Activated CD4-positive, CD25-positive, alpha-beta regulatory T cell treated with anti-CD3 and anti-CD28 coated beads, Interleukin-2, amount 50 U/mL, for 24 hours (primary cell): Measurements from ENCODE around the gene WNT5A.

Experiments used
- ATAC-seq, 2 donors: fragments of 150-1000 bp; cut with Tn5 transposase; one replicate each; pipeline ENCODE4 v1.10.0; 2021; ENCODE audit warnings: mild to moderate bottlenecking in 1 of 2, moderate library complexity in 1 of 2

WNT5A gene

DNA sequence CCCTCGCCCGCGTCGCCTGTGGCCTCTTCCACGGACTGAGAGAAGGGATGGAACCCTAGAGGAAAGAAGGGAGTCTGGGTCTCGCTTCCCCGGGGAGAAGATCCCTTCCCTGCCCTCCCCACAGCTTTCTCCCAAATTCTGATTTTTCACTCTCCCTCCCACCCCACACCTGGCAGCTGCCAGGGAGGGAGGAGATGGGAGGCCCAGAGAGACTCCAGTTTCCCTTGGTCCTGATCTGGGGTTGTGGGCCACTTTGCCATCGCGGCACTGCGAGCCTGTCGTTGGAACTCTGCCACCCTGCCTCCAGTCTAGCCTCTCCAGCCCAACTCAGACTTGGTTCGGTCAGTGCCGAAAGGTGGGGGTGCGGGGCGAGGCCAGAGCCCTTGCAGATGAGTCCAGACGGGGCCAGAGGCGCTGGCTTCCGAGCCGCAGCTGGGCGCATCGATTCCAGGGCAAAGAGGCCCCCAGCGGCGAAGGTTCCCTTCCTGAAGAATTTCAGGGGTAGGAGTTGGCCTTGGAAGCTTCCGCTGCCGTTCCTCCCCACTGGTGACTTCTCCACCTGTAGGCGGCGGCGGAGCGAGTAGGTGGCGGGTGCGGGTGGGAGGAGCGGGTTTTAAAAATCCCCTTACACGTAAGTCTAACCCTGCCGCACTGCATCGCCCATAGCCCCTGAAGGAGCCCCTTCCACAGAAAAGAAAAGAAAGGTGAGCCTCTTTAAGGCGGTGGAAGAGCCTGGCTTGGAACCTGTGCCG, 5.2 kb downstream of the WNT5A start:
- ATAC-seq, result no peak

DNA sequence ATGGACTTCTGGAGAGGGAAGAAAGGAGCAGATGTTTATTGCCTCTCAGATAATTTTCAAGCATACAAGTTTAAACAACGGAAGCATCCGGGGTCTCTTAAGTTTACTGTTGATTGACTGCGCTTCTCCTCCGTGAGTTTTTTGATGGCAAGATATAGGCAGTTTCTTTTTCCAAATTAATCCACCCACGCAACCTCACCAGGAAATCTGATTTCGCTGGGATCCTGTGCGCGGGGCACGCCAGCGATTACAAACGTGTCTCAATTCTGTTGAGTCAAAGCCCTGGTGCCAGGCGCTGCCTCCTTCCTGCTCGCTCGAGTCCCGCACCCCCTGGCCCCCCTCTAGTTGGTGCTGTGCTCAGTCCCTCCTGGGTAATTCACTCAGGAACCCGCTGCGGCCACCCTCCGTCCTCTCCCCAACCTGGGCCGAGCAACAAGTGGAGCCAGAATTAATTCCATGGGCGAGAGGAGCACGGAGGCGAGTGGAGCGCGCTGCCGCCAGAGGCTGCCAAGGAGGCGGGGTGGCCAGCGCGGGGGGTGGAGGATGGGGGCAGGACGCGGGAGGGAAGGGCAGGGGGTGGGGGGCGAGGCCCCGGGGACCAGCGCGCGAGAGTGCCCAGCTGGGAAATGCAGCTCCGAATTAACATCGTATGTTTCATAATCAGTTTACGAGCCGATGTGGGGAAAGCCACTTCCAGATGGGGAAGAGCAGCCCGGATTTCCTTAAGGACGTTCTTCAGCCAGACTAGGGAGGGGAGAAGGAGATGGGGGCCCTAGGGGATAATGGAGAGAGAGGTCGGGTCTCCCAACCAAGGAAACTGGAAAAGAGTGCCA, 6.0 kb downstream of the WNT5A start:
- ATAC-seq, result no peak

- no peak for ATAC-seq
Observed at GRCh38 chr3:55477306-55478303, 9.5 kb downstream of the WNT5A start.

- ATAC-seq, result no peak
Observed at GRCh38 chr3:55476515-55476914, 10.6 kb downstream of the WNT5A start.

- no peak for ATAC-seq
Observed at GRCh38 chr3:55474213-55474632, 12.9 kb downstream of the WNT5A start.

DNA sequence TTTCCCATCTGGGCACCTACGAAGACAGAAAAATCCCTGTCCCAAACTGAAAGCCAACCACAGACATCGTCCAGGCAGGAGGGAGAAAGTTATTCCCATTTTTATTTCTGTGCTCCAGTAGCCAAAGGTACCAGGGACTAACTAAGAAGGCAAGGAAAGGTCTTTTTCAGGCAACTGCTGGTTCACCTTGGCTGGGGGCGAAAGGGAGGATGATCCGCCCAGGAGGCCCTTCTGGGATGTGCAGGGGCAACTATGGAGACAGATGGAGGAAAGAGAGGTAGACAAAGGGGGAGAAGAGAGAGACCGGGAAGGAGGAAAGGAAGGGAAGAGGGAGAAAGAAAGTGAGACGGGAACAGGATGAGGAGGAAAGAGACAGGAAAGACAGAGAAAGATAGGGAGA, 13.3 kb downstream of the WNT5A start:
- ATAC-seq, result no peak

DNA sequence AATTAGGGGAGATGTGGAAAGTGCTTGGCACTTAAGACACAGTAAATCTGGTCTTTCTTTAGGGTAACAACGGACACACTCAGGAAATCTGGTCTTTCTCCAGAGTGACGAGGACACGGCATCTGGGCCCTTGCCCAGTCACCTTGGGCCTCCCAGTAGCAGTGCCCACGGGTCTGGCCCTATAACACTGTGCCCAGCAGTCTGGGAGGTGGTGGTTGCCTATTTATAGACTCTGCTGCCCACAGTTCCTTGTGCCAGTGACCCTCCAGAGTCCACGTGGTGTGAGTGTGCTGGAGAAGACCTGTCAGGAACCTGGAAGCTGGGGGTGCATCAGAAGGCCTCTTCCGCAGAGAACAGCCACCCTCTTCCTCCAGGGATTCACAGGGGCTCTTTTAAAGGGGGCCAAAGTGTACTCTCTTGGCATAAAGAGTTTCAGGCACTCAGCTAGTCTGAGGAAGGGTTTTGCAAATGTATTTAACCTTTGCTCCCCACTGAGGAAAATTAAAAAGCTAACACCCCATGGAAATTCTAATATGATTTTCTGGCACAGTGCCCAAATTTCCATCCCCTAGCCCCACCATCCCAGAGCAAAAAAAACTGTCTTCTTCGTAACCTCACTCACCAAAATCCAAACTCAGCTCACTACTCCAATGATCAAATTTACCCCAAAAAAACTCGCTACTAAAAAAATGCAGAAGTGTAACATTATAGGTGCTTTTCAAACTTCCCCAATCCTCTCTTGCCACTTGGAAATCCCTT, 15.4 kb downstream of the WNT5A start:
- ATAC-seq, result no peak

- ATAC-seq, result no peak
Observed at GRCh38 chr3:55471084-55471483, 16.0 kb downstream of the WNT5A start.

- ATAC-seq, result no peak
Observed at GRCh38 chr3:55469957-55470526, 17.1 kb downstream of the WNT5A start.

GRCh38 chr3:55468251-55468650, 18.9 kb downstream of the WNT5A start:
- no peak for ATAC-seq

GRCh38 chr3:55467099-55467498, 20.0 kb downstream of the WNT5A start:
- no peak for ATAC-seq

DNA sequence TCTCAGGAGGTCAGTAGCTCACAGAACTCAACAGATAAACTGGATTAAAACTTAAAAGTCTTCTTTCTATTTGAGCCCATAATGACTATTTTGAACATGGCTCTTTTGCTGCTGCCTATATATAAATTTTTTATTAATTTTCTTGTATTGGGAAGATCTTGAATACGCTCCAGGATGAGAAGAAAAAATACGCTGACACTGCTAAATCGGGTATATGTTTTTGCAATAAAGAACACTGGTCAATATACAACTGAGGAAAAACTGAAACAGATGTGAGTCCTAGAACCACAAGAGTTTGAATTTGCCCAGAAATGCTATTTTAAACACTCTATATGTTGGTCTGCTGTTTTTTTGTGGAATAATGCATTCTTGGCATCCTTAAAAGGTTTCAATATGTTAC, 20.6 kb downstream of the WNT5A start:
- no peak for ATAC-seq

DNA sequence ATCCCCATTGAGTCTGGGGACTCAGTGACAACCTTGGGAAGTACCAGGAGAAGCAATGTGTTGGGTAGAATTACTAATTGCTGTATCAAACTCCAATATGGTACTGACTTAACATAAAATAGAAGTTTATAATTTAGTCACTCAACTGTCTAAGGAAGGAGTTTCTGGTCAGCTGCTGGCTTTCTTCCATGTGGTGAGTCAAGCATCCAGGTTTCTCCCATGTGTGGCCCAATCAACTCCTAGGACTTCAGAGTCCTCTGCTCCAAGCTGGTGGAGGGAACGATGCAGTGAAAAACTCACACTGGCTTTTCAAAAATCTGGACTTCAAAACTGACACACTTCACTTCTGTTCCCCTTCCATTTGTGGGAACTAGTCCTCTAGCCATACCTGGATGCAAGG, 25.2 kb downstream of the WNT5A start:
- no peak for ATAC-seq

- no peak for ATAC-seq
Observed at GRCh38 chr3:55459838-55460237, 27.3 kb downstream of the WNT5A start.

DNA sequence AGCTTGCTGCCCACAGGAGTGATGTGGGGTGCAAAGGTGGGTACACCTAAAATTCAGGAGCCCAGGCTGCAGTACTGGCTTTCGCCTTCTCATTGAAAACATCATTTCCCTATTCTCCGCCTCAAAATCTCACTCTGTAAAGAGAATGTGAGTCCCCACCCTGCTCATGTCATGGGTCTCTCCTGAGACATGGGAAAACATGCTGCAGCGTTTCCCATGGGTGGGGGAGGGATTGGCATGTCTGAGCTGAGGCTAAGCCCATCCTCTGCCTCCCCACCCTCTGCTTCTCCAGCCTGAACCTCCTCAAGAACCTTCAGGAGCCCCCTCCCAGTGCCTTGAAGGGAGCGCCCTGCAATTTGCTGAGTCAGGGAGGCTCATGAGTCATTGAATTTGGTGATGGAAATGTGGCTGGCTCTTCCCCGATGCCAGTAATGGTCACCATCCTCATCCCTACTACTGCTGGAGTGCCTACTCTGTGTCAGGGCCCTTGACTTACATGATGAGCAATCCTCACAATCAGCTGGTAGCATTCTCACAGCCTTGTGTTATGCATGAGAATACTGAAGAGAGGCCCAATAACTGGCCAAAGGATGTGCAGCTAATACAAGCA, 28.8 kb downstream of the WNT5A start:
- no peak for ATAC-seq

- no peak for ATAC-seq
Observed at GRCh38 chr3:55455915-55456314, 31.2 kb downstream of the WNT5A start.

- no peak for ATAC-seq
Observed at GRCh38 chr3:55454611-55455010, 32.5 kb downstream of the WNT5A start.

- ATAC-seq, result no peak
Observed at GRCh38 chr3:55453886-55454496, 33.1 kb downstream of the WNT5A start.

DNA sequence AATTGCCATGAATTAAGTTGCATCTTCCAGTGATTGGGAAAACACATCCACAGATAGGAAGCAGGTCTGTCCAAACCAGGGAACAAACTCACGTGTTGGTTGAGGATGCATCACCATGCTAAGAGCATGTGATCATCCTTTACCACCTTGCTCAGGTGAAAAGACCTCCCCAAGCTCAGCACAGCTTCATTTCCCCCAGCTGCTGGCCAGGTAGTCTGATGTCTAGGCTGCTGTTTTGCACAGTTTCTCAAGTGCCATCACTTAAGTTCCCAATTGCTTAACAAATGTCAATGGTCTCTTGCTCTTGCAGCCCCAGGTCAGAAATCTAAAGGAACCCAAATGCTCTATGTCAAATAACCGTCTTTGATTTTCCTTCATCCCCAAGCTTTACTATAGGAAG, 34.2 kb downstream of the WNT5A start:
- no peak for ATAC-seq

DNA sequence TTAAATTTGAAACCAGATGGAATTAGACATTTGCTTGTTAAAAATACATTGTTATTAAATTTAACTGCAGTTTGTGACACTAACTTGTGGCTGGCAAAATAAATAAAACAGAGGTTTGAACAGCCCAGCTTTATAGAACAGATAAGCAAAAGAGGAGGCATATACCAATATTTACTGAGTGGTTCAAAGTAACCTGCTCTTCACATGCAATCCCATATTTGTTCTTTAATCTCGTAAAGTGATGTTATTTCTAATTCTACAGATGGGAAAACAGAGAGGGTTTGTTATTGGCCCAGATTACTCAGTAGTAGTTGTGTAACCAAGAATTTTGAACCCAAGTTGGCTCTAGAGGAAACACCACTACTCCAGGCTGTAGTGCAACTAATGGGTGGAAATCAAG, 37.6 kb downstream of the WNT5A start:
- ATAC-seq, result no peak

DNA sequence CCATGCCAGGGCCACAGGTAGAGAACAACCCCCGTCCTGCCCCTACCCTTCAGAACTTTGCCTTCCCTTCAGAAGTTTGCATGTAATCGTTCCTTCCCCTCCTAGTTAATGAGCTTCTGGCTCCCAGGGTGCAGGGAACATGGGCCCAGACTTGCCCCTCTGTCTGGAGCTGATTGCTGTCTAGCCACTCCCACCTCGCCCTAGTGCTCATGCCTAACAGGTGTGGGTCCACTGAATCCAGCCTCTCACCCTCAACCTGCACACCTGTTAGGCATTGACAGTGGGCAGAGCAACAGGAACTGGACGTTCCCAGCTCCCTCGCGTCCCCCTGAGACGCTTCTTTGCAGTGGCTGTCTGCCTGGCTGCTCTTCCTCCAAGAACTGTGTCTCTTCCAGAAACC, 40.3 kb downstream of the WNT5A start:
- no peak for ATAC-seq
